Coronary artery (tissue), 2 donors: ENCODE measurements around the gene DOK6.

Experiments used
- DNase-seq: peaks from one replicate; pipeline ENCODE4 v3.0.0-alpha.2; 2017; ENCODE audit warnings: low spot score
- H3K27ac ChIP-seq, 2 donors: fragments of 200-600 bp; sonication (generic); one replicate each; pipeline ENCODE4 v1.5.1; 2016 to 2019
- H3K4me3 ChIP-seq: fragments of 200-600 bp; sonication (generic); 2 replicates; pipeline ENCODE4 v1.5.1; 2016; ENCODE audit warnings: mild to moderate bottlenecking, moderate library complexity
- CTCF ChIP-seq: fragments of 200-600 bp; sonication (generic); IDR thresholded peaks from one replicate; pipeline ENCODE4 v1.5.1; 2019; ENCODE audit warnings: antibody characterized with exemption

DOK6 gene

DNA sequence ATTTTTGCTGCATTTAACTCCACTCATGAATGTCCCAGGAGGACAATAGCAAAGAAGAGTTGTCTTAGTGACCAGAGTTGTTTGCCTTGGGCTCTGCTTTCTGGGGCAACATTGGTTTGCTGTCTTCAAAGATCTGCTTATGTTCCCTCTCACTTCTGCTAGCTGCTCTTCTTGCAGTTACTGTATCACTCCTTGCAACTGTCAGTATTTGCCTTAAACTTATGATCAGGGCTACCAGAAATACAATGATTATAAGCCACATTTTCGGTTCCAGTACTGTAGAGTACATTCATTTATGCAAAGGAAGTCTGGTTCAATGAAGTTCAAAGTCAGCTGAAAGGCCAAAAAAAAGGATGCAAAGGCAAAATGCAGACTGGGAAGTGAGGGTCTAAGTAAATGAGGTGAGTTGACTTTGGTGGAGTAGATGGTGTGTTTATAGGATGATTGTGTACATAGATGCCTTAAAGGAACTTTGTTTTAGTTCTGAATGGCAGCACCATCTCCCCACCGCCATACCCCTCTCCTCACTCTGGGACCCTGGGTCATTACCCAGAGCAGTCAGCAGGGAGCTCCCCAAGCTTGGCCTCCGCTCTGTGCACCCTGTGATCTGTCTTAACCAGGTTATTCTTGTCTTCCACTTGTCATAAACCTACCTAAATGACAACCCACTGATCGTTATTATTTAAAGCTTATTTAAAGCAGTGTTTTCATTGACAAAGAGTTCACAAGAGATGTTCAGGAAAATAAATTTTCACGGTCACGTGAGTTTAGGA, 236.0 kb downstream of the DOK6 start:
- no peak for TF ChIP-seq CTCF
- DNase-seq: no peak
- Histone ChIP-seq H3K27ac (no peak overlapping the region), H3K4me3 (no peak overlapping the region)

- no peak for DNase-seq
- Histone ChIP-seq H3K27ac (no peak overlapping the region), H3K4me3 (no peak overlapping the region)
- TF ChIP-seq CTCF: no peak
These were observed 237.4 kb downstream of the DOK6 start for GRCh38 chr18:69638056-69638455.

DNA sequence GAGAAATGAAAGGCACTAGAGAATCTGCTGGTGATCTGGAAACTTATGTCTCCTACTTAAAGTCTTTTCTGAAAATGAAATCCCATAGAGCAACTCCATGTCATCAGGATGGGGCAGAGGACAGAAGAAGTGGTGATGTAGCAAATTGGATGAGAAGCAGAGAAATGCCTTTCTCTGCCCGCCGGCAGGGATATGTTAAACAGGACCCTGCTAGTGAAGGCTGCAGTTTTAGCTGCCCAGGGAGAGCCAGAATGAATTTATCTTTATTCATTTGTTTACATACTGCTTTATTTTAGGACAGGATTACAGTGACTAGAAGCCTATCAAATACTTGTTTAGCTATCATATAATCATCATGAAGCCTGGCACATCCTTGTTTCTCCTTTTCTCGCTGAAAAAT, 247.0 kb downstream of the DOK6 start:
- peak overlapping the region; percentile 58 for H3K4me3 ChIP-seq
- TF ChIP-seq CTCF: no peak
- no peak for DNase-seq
- H3K27ac ChIP-seq: no peak overlapping the region

DNA sequence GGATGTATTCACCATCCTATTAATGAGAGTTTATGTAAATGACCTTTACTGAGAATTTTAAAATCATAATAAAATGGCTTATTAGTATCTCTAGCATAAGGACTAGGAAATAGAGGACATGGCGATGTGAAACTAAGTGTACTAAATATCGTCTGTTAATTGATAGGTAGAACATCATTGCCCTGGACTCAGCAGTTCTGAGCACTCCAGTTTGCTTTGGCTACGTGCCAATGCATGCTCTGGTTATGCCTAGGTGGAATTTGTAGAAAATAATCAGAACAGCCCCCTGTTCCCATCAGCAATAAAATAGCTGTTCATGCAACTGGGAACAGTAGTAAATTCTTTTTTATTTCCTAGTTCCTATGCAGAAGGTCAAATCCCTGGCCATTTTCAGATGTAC, 247.8 kb downstream of the DOK6 start:
- no peak for TF ChIP-seq CTCF
- peak overlapping the region; percentile 58 for H3K4me3 ChIP-seq
- DNase-seq: no peak
- H3K27ac ChIP-seq: no peak overlapping the region

DNA sequence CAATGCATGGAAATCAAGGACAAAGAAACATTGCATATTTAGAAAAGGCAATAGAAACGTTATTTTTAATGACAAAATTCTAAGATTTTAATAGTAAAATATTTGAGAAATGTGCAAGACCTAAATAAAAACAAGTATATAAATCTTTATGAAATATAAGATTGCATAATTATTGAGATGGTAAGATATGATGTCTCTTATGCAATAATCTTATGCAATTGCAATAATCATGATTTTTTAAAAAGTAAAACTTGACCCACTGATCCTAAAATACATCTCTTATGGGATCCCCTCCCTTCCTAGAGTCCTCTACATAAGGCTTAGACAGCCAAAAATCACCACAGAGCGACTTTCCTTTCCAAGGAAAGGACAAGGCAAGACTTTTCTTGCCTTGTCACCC, 249.0 kb downstream of the DOK6 start:
- H3K4me3 ChIP-seq: no peak overlapping the region
- no peak for TF ChIP-seq CTCF
- no peak for DNase-seq

DNA sequence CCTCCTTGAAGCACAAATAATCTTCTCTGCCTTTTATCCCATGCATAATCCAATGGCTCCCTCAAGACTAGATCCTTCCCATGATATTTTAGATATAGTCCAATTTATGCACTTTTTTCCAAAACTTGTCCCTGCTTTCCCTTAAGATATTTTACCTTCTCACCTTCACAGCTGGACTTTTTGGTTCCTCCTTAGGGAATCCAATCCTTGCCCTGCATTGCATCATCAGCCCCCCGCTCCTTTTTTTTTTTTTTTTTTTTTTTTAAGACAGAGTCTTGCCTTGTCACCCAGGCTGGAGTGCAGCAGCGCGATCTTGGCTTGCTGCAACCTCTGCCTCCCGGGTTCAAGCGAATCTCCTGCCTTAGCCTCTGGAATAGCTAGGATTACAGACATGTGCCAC, 250.6 kb downstream of the DOK6 start:
- Histone ChIP-seq H3K27ac (no peak overlapping the region), H3K4me3 (no peak overlapping the region)
- DNase-seq: no peak
- no peak for TF ChIP-seq CTCF

More for the DNA sequence above, 249.0 kb downstream of the DOK6 start:
- H3K27ac ChIP-seq: no peak overlapping the region

GRCh38 chr18:69655816-69656215, 255.1 kb downstream of the DOK6 start:
- no peak for DNase-seq
- no peak for TF ChIP-seq CTCF
- Histone ChIP-seq H3K27ac (no peak overlapping the region), H3K4me3 (no peak overlapping the region)
